Transverse colon (tissue), 4 donors: ENCODE measurements around the gene CACYBP. TPM values are rescaled to one million over a fixed set of nuclear protein-coding genes. Genes with fewer than 3 reads are reported as not detected.

Experiments
- DNase-seq: peaks from one replicate; pipeline ENCODE4 v3.0.0-alpha.2; 2019
- H3K27ac ChIP-seq, 4 donors: fragments of 200-600 bp; sonication (generic); 2 replicates each; pipeline ENCODE4 v1.5.1; 2016 to 2018; ENCODE audit warnings: inconsistent platforms in 4 of 4
- H3K27me3 ChIP-seq: fragments of 200-600 bp; sonication (generic); 2 replicates; pipeline ENCODE4 v1.5.1; 2017; ENCODE audit warnings: inconsistent platforms
- H3K36me3 ChIP-seq, 4 donors: fragments of 200-600 bp; sonication (generic); 2 replicates each; pipeline ENCODE4 v1.5.1; 2017 to 2019; ENCODE audit warnings: inconsistent platforms in 4 of 4
- H3K4me1 ChIP-seq, 4 donors: fragments of 200-600 bp; sonication (generic); 2 replicates each; pipeline ENCODE4 v1.5.1; 2017 to 2020; ENCODE audit warnings: inconsistent platforms in 4 of 4
- H3K4me3 ChIP-seq, 4 donors: fragments of 200-600 bp; sonication (generic); 1 replicate in 1 of 4; 2 replicates in 3 of 4; pipeline versions ENCODE4 v1.5.1 to v1.6.1; 2017 to 2019; ENCODE audit warnings: inconsistent platforms in 4 of 4
- H3K9me3 ChIP-seq, 2 donors: fragments of 200-600 bp; sonication (generic); 2 replicates each; pipeline ENCODE4 v1.5.1; 2017 to 2019; ENCODE audit warnings: inconsistent platforms in 2 of 2
- CTCF ChIP-seq, 5 experiments: fragments of 200-600 bp in 3 of 5; fragments of 450-650 bp in 2 of 5; sonication (generic) in 3 of 5; IDR thresholded peaks; 1 replicate in 2 of 5; 2 replicates in 3 of 5; pipeline ENCODE4 v1.5.1; 2016 to 2017; ENCODE audit warnings: antibody characterized with exemption in 5 of 5, inconsistent platforms in 3 of 5, mild to moderate bottlenecking in 2 of 5, moderate library complexity in 1 of 5
- EP300 ChIP-seq: sonication (generic); formaldehyde crosslinking; IDR thresholded peaks from one replicate; pipeline ENCODE4 v1.6.1; 2017; ENCODE audit warnings: antibody characterized with exemption, low read depth
- POLR2A ChIP-seq: fragments of 450-650 bp; IDR thresholded peaks from one replicate; pipeline ENCODE4 v1.6.1; 2016; ENCODE audit warnings: antibody characterized with exemption, mild to moderate bottlenecking, moderate library complexity
- POLR2AphosphoS5 ChIP-seq, 3 donors: sonication (generic); formaldehyde crosslinking; IDR thresholded peaks; one replicate each; pipeline ENCODE4 v1.6.1; 2016; ENCODE audit warnings: antibody characterized with exemption in 3 of 3
- WGBS, 2 donors: methylation state at CpG; one replicate each; pipeline ENCODE4 v1.1.5; 2018; ENCODE audit warnings: low coverage in 1 of 2; 5-methylcytosine and 5-hydroxymethylcytosine counted together
- in situ Hi-C, 4 donors: fragments of 200-750 bp; cut with MboI; loops; one replicate each; pipeline versions ENCODE4 v1.15.0 to v1.15.1; 2017; ENCODE audit warnings: low sequenced_read_pairs in 3 of 4, low pct_ligation_motif_present in 1 of 4, low pct_unique_long_range_greater_than_20kb in 1 of 4
- intact Hi-C: fragments of 100-400 bp; cut with DNase I; formaldehyde crosslinking; loops from one replicate; pipeline ENCODE4 v1.15.1; 2023; ENCODE audit warnings: low total_unique reads
- total RNA-seq, 4 donors: library from RNA; depleted of rRNA; stranded (reverse); fragments of >200 nt; gene quantifications; one replicate each; pipeline ENCODE4 v1.1.0, GENCODE V29; 2016

CACYBP gene
- total RNA-seq, 4 donors from 2014 or later: 32.9 to 741 (median 62.1) TPM

GRCh38 chr1:174990382-174990999 lies 9.3 kb upstream of the CACYBP start:
- TF ChIP-seq POLR2AphosphoS5 (IDR thresholded peaks at IDR 0.05) (peak in 2 of 3 donors; percentile 25 to 41), POLR2A (no peak), CTCF (IDR thresholded peaks at IDR 0.05) (no peak), EP300 (no peak)
- in situ Hi-C loops: loop anchor here in 2 of 4 donors (5.0 to 25.0 kb wide), 2 partner anchors 218 to 728 kb away; no protein-coding TSS in a partner anchor
- H3K36me3 ChIP-seq: no peaks in the 10 kb centered on the region
- DNase-seq: no peak
- H3K9me3 ChIP-seq: no peaks in the 10 kb centered on the region
- H3K27ac ChIP-seq: peak overlapping the region; percentile 67 to 88 (median 82)
- 6% methylated on average over 2 to 6 of the region's 6 CpGs for WGBS, 2 donors
- intact Hi-C loops: no loop called here
- peaks cover 0 to 15% (median 9%) of the 10 kb centered on the region in 4 donors for H3K4me1 ChIP-seq
- H3K27me3 ChIP-seq: no peaks in the 10 kb centered on the region
- H3K4me3 ChIP-seq: peak overlapping the region; percentile 6 to 58 (median 40)

- DNase-seq: no peak
- H3K27me3 ChIP-seq: no peaks in the 10 kb centered on the region
- intact Hi-C loops: no loop called here
- no peaks in the 10 kb centered on the region for H3K36me3 ChIP-seq
- TF ChIP-seq CTCF (IDR thresholded peaks at IDR 0.05) (no peak), POLR2A (no peak), POLR2AphosphoS5 (IDR thresholded peaks at IDR 0.05) (no peak), EP300 (no peak)
- peaks cover 0 to 19% (median 9%) of the 10 kb centered on the region in 4 donors for H3K4me1 ChIP-seq
- WGBS, 2 donors: 97 to 100% methylated on average over 1 of the region's 1 CpG
- H3K4me3 ChIP-seq: no peak overlapping the region
- H3K9me3 ChIP-seq: no peaks in the 10 kb centered on the region
- no peak overlapping the region for H3K27ac ChIP-seq
- in situ Hi-C loops: loop anchor here in 2 of 4 donors (5.0 to 25.0 kb wide), 2 partner anchors 219 to 729 kb away; no protein-coding TSS in a partner anchor
Measured at GRCh38 chr1:174991473-174991872, 8.3 kb upstream of the CACYBP start.

GRCh38 chr1:174995121-174995520 lies 4.6 kb upstream of the CACYBP start:
- Histone ChIP-seq H3K9me3 (no peaks in the 10 kb centered on the region), H3K4me1 (peaks cover 0 to 29% (median 10%) of the 10 kb centered on the region in 4 donors), H3K36me3 (no peaks in the 10 kb centered on the region), H3K27me3 (no peaks in the 10 kb centered on the region), H3K27ac (no peak overlapping the region), H3K4me3 (no peak overlapping the region)
- 68 to 73% methylated on average over 3 of the region's 3 CpGs for WGBS, 2 donors
- intact Hi-C loops: no loop called here
- no peak for DNase-seq
- TF ChIP-seq POLR2AphosphoS5 (IDR thresholded peaks at IDR 0.05) (no peak), EP300 (no peak), POLR2A (no peak), CTCF (IDR thresholded peaks at IDR 0.05) (no peak)
- in situ Hi-C loops: loop anchor here in 1 of 4 donors (25.0 kb wide), 1 partner anchor 733 kb away; no protein-coding TSS in a partner anchor

GRCh38 chr1:174995916-174996315 lies 3.8 kb upstream of the CACYBP start:
- in situ Hi-C loops (loop anchor here in 1 of 4 donors (25.0 kb wide), 1 partner anchor 734 kb away; no protein-coding TSS in a partner anchor), intact Hi-C loops (no loop called here)
- no peak overlapping the region for H3K27ac ChIP-seq
- H3K27me3 ChIP-seq: no peaks in the 10 kb centered on the region
- 86 to 100% methylated on average over 1 of the region's 1 CpG for whole genome bisulfite sequencing, 2 donors
- no peaks in the 10 kb centered on the region for H3K36me3 ChIP-seq
- no peak for TF ChIP-seq POLR2AphosphoS5 (IDR thresholded peaks at IDR 0.05)
- TF ChIP-seq EP300: no peak
- TF ChIP-seq CTCF (IDR thresholded peaks at IDR 0.05): no peak
- no peak for TF ChIP-seq POLR2A
- H3K4me1 ChIP-seq: peaks cover 0 to 28% (median 10%) of the 10 kb centered on the region in 4 donors
- DNase-seq: no peak
- H3K9me3 ChIP-seq: no peaks in the 10 kb centered on the region
- no peak overlapping the region for H3K4me3 ChIP-seq
